Astrocyte (in vitro differentiated cells and primary cell): ENCODE data around the gene SPINK6. TPM values are rescaled to one million over a fixed set of nuclear protein-coding genes. Genes with fewer than 3 reads are reported as not detected.

Experiments
- DNase-seq: peaks from one replicate; pipeline ENCODE4 v3.0.0-alpha.2; 2010; ENCODE audit warnings: low read depth
- FAIRE-seq: peaks from 2 replicates; lab custom pipeline; 2011; peaks lifted over from hg19 to GRCh38; lab: Jason Lieb, UNC
- H2AFZ ChIP-seq: 2 replicates; pipeline ENCODE4 v1.6.0; 2012; ENCODE audit warnings: low read depth, low read length, inconsistent platforms
- H3K27ac ChIP-seq: 2 replicates; pipeline ENCODE4 v1.5.1; 2011; ENCODE audit warnings: low read depth, low read length, inconsistent platforms
- H3K27me3 ChIP-seq: 2 replicates; pipeline ENCODE4 v1.6.0; 2011; ENCODE audit warnings: low read length, inconsistent platforms; ENCODE audit not compliant: insufficient read depth
- H3K36me3 ChIP-seq: 2 replicates; pipeline ENCODE4 v1.5.1; 2011; ENCODE audit warnings: low read length, inconsistent platforms; ENCODE audit not compliant: insufficient read depth
- H3K4me1 ChIP-seq: 2 replicates; pipeline ENCODE4 v1.5.1; 2011; ENCODE audit warnings: low read length, inconsistent platforms; ENCODE audit not compliant: insufficient read depth
- H3K4me2 ChIP-seq: 2 replicates; pipeline ENCODE4 v1.6.0; 2012; ENCODE audit warnings: low read length, inconsistent platforms
- H3K4me3 ChIP-seq: 2 replicates; pipeline ENCODE4 v1.5.1; 2011; ENCODE audit warnings: low read depth, mild to moderate bottlenecking, low read length, inconsistent platforms; ENCODE audit not compliant: insufficient read depth
- H3K79me2 ChIP-seq: 2 replicates; pipeline ENCODE4 v1.6.0; 2012; ENCODE audit warnings: mild to moderate bottlenecking, low read length, inconsistent platforms; ENCODE audit not compliant: insufficient read depth
- H3K9ac ChIP-seq: 2 replicates; pipeline ENCODE4 v1.6.0; 2012; ENCODE audit warnings: mild to moderate bottlenecking, low read length, inconsistent platforms
- H3K9me3 ChIP-seq: 2 replicates; pipeline ENCODE4 v1.5.1; 2012; ENCODE audit warnings: low read depth, mild to moderate bottlenecking, low read length, inconsistent platforms; ENCODE audit not compliant: insufficient read depth
- H4K20me1 ChIP-seq: 2 replicates; pipeline ENCODE4 v1.6.0; 2012; ENCODE audit warnings: low read length, inconsistent platforms; ENCODE audit not compliant: insufficient read depth
- H3K27ac Mint-ChIP-seq: one replicate; pipeline ENCODE4 v1.8.0; 2021; ENCODE audit warnings: mild to moderate bottlenecking, mixed read lengths; ENCODE audit not compliant: unreplicated experiment
- H3K27me3 Mint-ChIP-seq: one replicate; pipeline ENCODE4 v1.8.0; 2021; ENCODE audit warnings: low read depth, mixed read lengths; ENCODE audit not compliant: unreplicated experiment
- H3K36me3 Mint-ChIP-seq: one replicate; pipeline ENCODE4 v1.8.0; 2021; ENCODE audit warnings: low read depth, mixed read lengths; ENCODE audit not compliant: unreplicated experiment
- H3K4me1 Mint-ChIP-seq: one replicate; pipeline ENCODE4 v1.8.0; 2021; ENCODE audit warnings: low read depth, mixed read lengths; ENCODE audit not compliant: unreplicated experiment
- H3K4me3 Mint-ChIP-seq: one replicate; pipeline ENCODE4 v1.8.0; 2021; ENCODE audit warnings: mild to moderate bottlenecking, moderate library complexity, mixed read lengths; ENCODE audit not compliant: unreplicated experiment
- H3K9me3 Mint-ChIP-seq: one replicate; pipeline ENCODE4 v1.8.0; 2021; ENCODE audit warnings: mild to moderate bottlenecking, mixed read lengths; ENCODE audit not compliant: unreplicated experiment
- EZH2 ChIP-seq: IDR thresholded peaks from 2 replicates; pipeline ENCODE4 v1.6.1; 2012; ENCODE audit warnings: mild to moderate bottlenecking, low read length, inconsistent platforms; ENCODE audit not compliant: insufficient read depth
- total RNA-seq: library from RNA; stranded (reverse); gene quantifications from 2 replicates; pipeline ENCODE4 v1.2.1, GENCODE V29; 2021
- TF ChIP-seq, protein P1 (sequence below): IDR thresholded peaks from 2 replicates; pipeline ENCODE4 v1.5.1; 2011; ENCODE audit warnings: low read depth, mild to moderate bottlenecking, inconsistent platforms, low read length, moderate library complexity; ENCODE audit not compliant: insufficient read depth

Gene SPINK6
- total RNA-seq, 1 donor from 2014 or later: not detected

GRCh38 chr5:148172377-148172776 lies 30.5 kb upstream of the SPINK6 start:
- no peak for TF ChIP-seq EZH2
- TF ChIP-seq, protein P1, sequence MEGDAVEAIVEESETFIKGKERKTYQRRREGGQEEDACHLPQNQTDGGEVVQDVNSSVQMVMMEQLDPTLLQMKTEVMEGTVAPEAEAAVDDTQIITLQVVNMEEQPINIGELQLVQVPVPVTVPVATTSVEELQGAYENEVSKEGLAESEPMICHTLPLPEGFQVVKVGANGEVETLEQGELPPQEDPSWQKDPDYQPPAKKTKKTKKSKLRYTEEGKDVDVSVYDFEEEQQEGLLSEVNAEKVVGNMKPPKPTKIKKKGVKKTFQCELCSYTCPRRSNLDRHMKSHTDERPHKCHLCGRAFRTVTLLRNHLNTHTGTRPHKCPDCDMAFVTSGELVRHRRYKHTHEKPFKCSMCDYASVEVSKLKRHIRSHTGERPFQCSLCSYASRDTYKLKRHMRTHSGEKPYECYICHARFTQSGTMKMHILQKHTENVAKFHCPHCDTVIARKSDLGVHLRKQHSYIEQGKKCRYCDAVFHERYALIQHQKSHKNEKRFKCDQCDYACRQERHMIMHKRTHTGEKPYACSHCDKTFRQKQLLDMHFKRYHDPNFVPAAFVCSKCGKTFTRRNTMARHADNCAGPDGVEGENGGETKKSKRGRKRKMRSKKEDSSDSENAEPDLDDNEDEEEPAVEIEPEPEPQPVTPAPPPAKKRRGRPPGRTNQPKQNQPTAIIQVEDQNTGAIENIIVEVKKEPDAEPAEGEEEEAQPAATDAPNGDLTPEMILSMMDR: no peak
- H3K27ac Mint-ChIP-seq: no peak overlapping the region
- H3K9me3 Mint-ChIP-seq: no peaks in the 10 kb centered on the region
- H3K9me3 ChIP-seq: no peaks in the 10 kb centered on the region
- no peak for FAIRE-seq
- no peaks in the 10 kb centered on the region for H3K36me3 ChIP-seq
- H3K4me3 ChIP-seq: no peak overlapping the region
- no peaks in the 10 kb centered on the region for H3K36me3 Mint-ChIP-seq
- no peaks in the 10 kb centered on the region for H3K4me1 ChIP-seq
- H3K27ac ChIP-seq: no peak overlapping the region
- no peak overlapping the region for H3K9ac ChIP-seq
- no peaks in the 10 kb centered on the region for H3K79me2 ChIP-seq
- H2AFZ ChIP-seq: no peak overlapping the region
- no peaks in the 10 kb centered on the region for H3K4me1 Mint-ChIP-seq
- peaks cover 3% of the 10 kb centered on the region for H3K27me3 ChIP-seq
- no peaks in the 10 kb centered on the region for H3K27me3 Mint-ChIP-seq
- DNase-seq: no peak
- no peak overlapping the region for H3K4me2 ChIP-seq
- no peak overlapping the region for H3K4me3 Mint-ChIP-seq
- H4K20me1 ChIP-seq: no peaks in the 10 kb centered on the region

GRCh38 chr5:148176480-148176879 lies 26.4 kb upstream of the SPINK6 start:
- no peaks in the 10 kb centered on the region for H3K27me3 Mint-ChIP-seq
- Histone ChIP-seq H4K20me1 (no peaks in the 10 kb centered on the region), H3K27ac (no peak overlapping the region), H3K36me3 (no peaks in the 10 kb centered on the region), H3K4me3 (no peak overlapping the region), H3K9me3 (no peaks in the 10 kb centered on the region), H3K9ac (no peak overlapping the region), H3K27me3 (peaks cover 3% of the 10 kb centered on the region), H3K4me1 (no peaks in the 10 kb centered on the region), H3K79me2 (no peaks in the 10 kb centered on the region), H3K4me2 (no peak overlapping the region), H2AFZ (no peak overlapping the region)
- no peak overlapping the region for H3K27ac Mint-ChIP-seq
- H3K4me1 Mint-ChIP-seq: no peaks in the 10 kb centered on the region
- no peak overlapping the region for H3K4me3 Mint-ChIP-seq
- H3K9me3 Mint-ChIP-seq: no peaks in the 10 kb centered on the region
- DNase-seq (no peak), FAIRE-seq (no peak)
- H3K36me3 Mint-ChIP-seq: no peaks in the 10 kb centered on the region
- TF ChIP-seq EZH2: no peak
- TF ChIP-seq, protein P1: no peak

GRCh38 chr5:148177207-148177606 lies 25.6 kb upstream of the SPINK6 start:
- Mint-ChIP-seq H3K27ac (no peak overlapping the region), H3K36me3 (no peaks in the 10 kb centered on the region), H3K4me1 (no peaks in the 10 kb centered on the region), H3K9me3 (no peaks in the 10 kb centered on the region), H3K4me3 (no peak overlapping the region), H3K27me3 (no peaks in the 10 kb centered on the region)
- no peak overlapping the region for H3K9ac ChIP-seq
- no peak for FAIRE-seq
- no peak overlapping the region for H3K4me2 ChIP-seq
- no peak overlapping the region for H3K4me3 ChIP-seq
- DNase-seq: no peak
- no peak overlapping the region for H2AFZ ChIP-seq
- TF ChIP-seq, protein P1: no peak
- H3K79me2 ChIP-seq: no peaks in the 10 kb centered on the region
- no peaks in the 10 kb centered on the region for H3K36me3 ChIP-seq
- H3K27ac ChIP-seq: no peak overlapping the region
- no peaks in the 10 kb centered on the region for H3K9me3 ChIP-seq
- peaks cover 3% of the 10 kb centered on the region for H3K27me3 ChIP-seq
- no peaks in the 10 kb centered on the region for H3K4me1 ChIP-seq
- no peaks in the 10 kb centered on the region for H4K20me1 ChIP-seq
